Prostate gland (tissue), 2 donors: Measurements from ENCODE around the gene RIPOR1.

Experiments
- CTCF ChIP-seq, 4 experiments: fragments of 200-600 bp in 2 of 4; fragments of 450-650 bp in 2 of 4; sonication (generic) in 2 of 4; IDR thresholded peaks; 1 replicate in 3 of 4; 2 replicates in 1 of 4; pipeline ENCODE4 v1.5.1; 2016 to 2019; ENCODE audit warnings: antibody characterized with exemption in 4 of 4, mild to moderate bottlenecking in 2 of 4, moderate library complexity in 2 of 4
- POLR2A ChIP-seq: fragments of 450-650 bp; IDR thresholded peaks from one replicate; pipeline ENCODE4 v1.6.1; 2016; ENCODE audit warnings: antibody characterized with exemption, mild to moderate bottlenecking

GRCh38 chr16:67544844-67545664 lies 16.4 kb downstream of the RIPOR1 start:
- TF ChIP-seq CTCF (IDR thresholded peaks at IDR 0.05) (no peak), POLR2A (no peak)
